Activated CD4-positive, alpha-beta T cell treated with anti-CD3 and anti-CD28 coated beads, Interleukin-2, amount 10 ng/mL, durations not matched to agents 24 days and 14 days (primary cell): ENCODE results near the gene HID1. TPM values are rescaled to one million over a fixed set of nuclear protein-coding genes. Genes with fewer than 3 reads are reported as not detected.
"Not testable (repeated sequence)": the region's sequence is repeated elsewhere in the genome, so short reads cannot be mapped to it uniquely, and the experiment has no call there.

ENCODE experiments used
- DNase-seq: peaks from one replicate; pipeline ENCODE4 v3.0.0; 2022
- H3K27ac Mint-ChIP-seq: one replicate; pipeline ENCODE4 v1.8.0; 2022; ENCODE audit warnings: mild to moderate bottlenecking, mixed read lengths
- H3K27me3 Mint-ChIP-seq: one replicate; pipeline ENCODE4 v1.8.0; 2022; ENCODE audit warnings: mixed read lengths
- H3K36me3 Mint-ChIP-seq: one replicate; pipeline ENCODE4 v1.8.0; 2022; ENCODE audit warnings: low read depth, mild to moderate bottlenecking, mixed read lengths
- H3K4me1 Mint-ChIP-seq: one replicate; pipeline ENCODE4 v1.8.0; 2021; ENCODE audit warnings: mixed read lengths
- H3K4me3 Mint-ChIP-seq: one replicate; pipeline ENCODE4 v1.8.0; 2022; ENCODE audit warnings: mild to moderate bottlenecking, moderate library complexity, mixed read lengths
- H3K9me3 Mint-ChIP-seq: one replicate; pipeline ENCODE4 v1.8.0; 2021; ENCODE audit warnings: mixed read lengths
- intact Hi-C: fragments of 100-400 bp; cut with micrococcal nuclease; formaldehyde crosslinking; loops from one replicate; pipeline ENCODE4 v1.15.1; 2023
- total RNA-seq: library from RNA; stranded (reverse); gene quantifications from 2 replicates; pipeline ENCODE4 v1.2.3, GENCODE V29; 2022

Gene HID1
- total RNA-seq, 1 donor from 2014 or later: not detected

- Mint-ChIP-seq H3K36me3 (no peaks in the 10 kb centered on the region), H3K9me3 (no peaks in the 10 kb centered on the region), H3K27me3 (no peaks in the 10 kb centered on the region), H3K4me3 (no peak overlapping the region), H3K27ac (no peak overlapping the region), H3K4me1 (peaks cover 8% of the 10 kb centered on the region)
- intact Hi-C loops: no loop called here
- no peak for DNase-seq
Measured at GRCh38 chr17:75006653-75007052, 34.1 kb upstream of the HID1 start.

GRCh38 chr17:75006084-75006483 lies 33.5 kb upstream of the HID1 start:
- intact Hi-C loops, H3K9me3 Mint-ChIP-seq, H3K36me3 Mint-ChIP-seq, H3K27me3 Mint-ChIP-seq, H3K4me3 Mint-ChIP-seq, H3K27ac Mint-ChIP-seq, H3K4me1 Mint-ChIP-seq, DNase-seq: not testable (repeated sequence)

- Mint-ChIP-seq H3K4me1 (peaks cover 3% of the 10 kb centered on the region), H3K9me3 (no peaks in the 10 kb centered on the region), H3K27ac (no peak overlapping the region), H3K4me3 (no peak overlapping the region), H3K36me3 (no peaks in the 10 kb centered on the region), H3K27me3 (no peaks in the 10 kb centered on the region)
- no peak for DNase-seq
- intact Hi-C loops: no loop called here
Measured at GRCh38 chr17:75005291-75005690, 32.7 kb upstream of the HID1 start.

- Mint-ChIP-seq H3K27ac (no peak overlapping the region), H3K27me3 (no peaks in the 10 kb centered on the region), H3K4me1 (peaks cover 3% of the 10 kb centered on the region), H3K4me3 (no peak overlapping the region), H3K9me3 (no peaks in the 10 kb centered on the region), H3K36me3 (no peaks in the 10 kb centered on the region)
- DNase-seq: no peak
- intact Hi-C loops: no loop called here
Measured at GRCh38 chr17:75004371-75004770, 31.8 kb upstream of the HID1 start.

GRCh38 chr17:75003957-75004355 lies 31.4 kb upstream of the HID1 start:
- Mint-ChIP-seq H3K27me3 (no peaks in the 10 kb centered on the region), H3K27ac (no peak overlapping the region), H3K4me1 (peaks cover 4% of the 10 kb centered on the region), H3K4me3 (no peak overlapping the region), H3K9me3 (no peaks in the 10 kb centered on the region), H3K36me3 (no peaks in the 10 kb centered on the region)
- intact Hi-C loops: no loop called here
- DNase-seq: no peak

GRCh38 chr17:75003070-75003956 lies 30.8 kb upstream of the HID1 start:
- Mint-ChIP-seq H3K27me3 (no peaks in the 10 kb centered on the region), H3K27ac (no peak overlapping the region), H3K9me3 (no peaks in the 10 kb centered on the region), H3K36me3 (no peaks in the 10 kb centered on the region), H3K4me3 (no peak overlapping the region), H3K4me1 (peaks cover 10% of the 10 kb centered on the region)
- no peak for DNase-seq
- intact Hi-C loops: no loop called here

GRCh38 chr17:75001915-75002843 lies 29.6 kb upstream of the HID1 start:
- intact Hi-C loops: no loop called here
- Mint-ChIP-seq H3K27me3 (peaks cover 2% of the 10 kb centered on the region), H3K36me3 (no peaks in the 10 kb centered on the region), H3K4me3 (no peak overlapping the region), H3K9me3 (no peaks in the 10 kb centered on the region), H3K27ac (no peak overlapping the region), H3K4me1 (peaks cover 12% of the 10 kb centered on the region)
- DNase-seq: no peak

- Mint-ChIP-seq H3K4me1 (peaks cover 12% of the 10 kb centered on the region), H3K27ac (no peak overlapping the region), H3K27me3 (peaks cover 2% of the 10 kb centered on the region), H3K36me3 (no peaks in the 10 kb centered on the region), H3K9me3 (no peaks in the 10 kb centered on the region), H3K4me3 (no peak overlapping the region)
- intact Hi-C loops: no loop called here
- no peak for DNase-seq
Measured at GRCh38 chr17:74999523-74999922, 27.0 kb upstream of the HID1 start.

GRCh38 chr17:74998783-74999182 lies 26.2 kb upstream of the HID1 start:
- Mint-ChIP-seq H3K4me1 (peaks cover 12% of the 10 kb centered on the region), H3K4me3 (no peak overlapping the region), H3K27ac (no peak overlapping the region), H3K27me3 (peaks cover 2% of the 10 kb centered on the region), H3K36me3 (no peaks in the 10 kb centered on the region), H3K9me3 (no peaks in the 10 kb centered on the region)
- intact Hi-C loops: no loop called here
- no peak for DNase-seq

GRCh38 chr17:74995847-74996246 lies 23.3 kb upstream of the HID1 start:
- H3K4me3 Mint-ChIP-seq: no peak overlapping the region
- intact Hi-C loops: no loop called here
- peaks cover 16% of the 10 kb centered on the region for H3K27me3 Mint-ChIP-seq
- H3K36me3 Mint-ChIP-seq: no peaks in the 10 kb centered on the region
- H3K27ac Mint-ChIP-seq: no peak overlapping the region
- peaks cover 9% of the 10 kb centered on the region for H3K4me1 Mint-ChIP-seq
- H3K9me3 Mint-ChIP-seq: no peaks in the 10 kb centered on the region
- no peak for DNase-seq

- Mint-ChIP-seq H3K4me1 (peaks cover 9% of the 10 kb centered on the region), H3K27ac (no peak overlapping the region), H3K4me3 (no peak overlapping the region), H3K9me3 (no peaks in the 10 kb centered on the region), H3K27me3 (peaks cover 21% of the 10 kb centered on the region), H3K36me3 (no peaks in the 10 kb centered on the region)
- DNase-seq: no peak
- intact Hi-C loops: no loop called here
Measured at GRCh38 chr17:74994440-74994839, 21.9 kb upstream of the HID1 start.

- no peak for DNase-seq
- Mint-ChIP-seq H3K27ac (no peak overlapping the region), H3K27me3 (peaks cover 31% of the 10 kb centered on the region), H3K4me3 (no peak overlapping the region), H3K9me3 (no peaks in the 10 kb centered on the region), H3K4me1 (peaks cover 4% of the 10 kb centered on the region), H3K36me3 (no peaks in the 10 kb centered on the region)
- intact Hi-C loops: no loop called here
Measured at GRCh38 chr17:74992223-74992622, 19.7 kb upstream of the HID1 start.

GRCh38 chr17:74990581-74991105 lies 18.1 kb upstream of the HID1 start:
- no peak overlapping the region for H3K4me3 Mint-ChIP-seq
- peaks cover 12% of the 10 kb centered on the region for H3K4me1 Mint-ChIP-seq
- H3K9me3 Mint-ChIP-seq: no peaks in the 10 kb centered on the region
- no peak for DNase-seq
- H3K27me3 Mint-ChIP-seq: peaks cover 41% of the 10 kb centered on the region
- no peak overlapping the region for H3K27ac Mint-ChIP-seq
- no peaks in the 10 kb centered on the region for H3K36me3 Mint-ChIP-seq
- intact Hi-C loops: no loop called here
